Spleen (tissue), 11 donors: Measurements from ENCODE around the gene TMEM125. TPM values are rescaled to one million over a fixed set of nuclear protein-coding genes. Genes with fewer than 3 reads are reported as not detected.

Experiments
- DNase-seq: peaks from one replicate; pipeline ENCODE4 v3.0.0-alpha.2; 2020
- H3K27ac ChIP-seq, 8 donors: fragments of 200-600 bp; sonication (generic) in 7 of 8; 1 replicate in 4 of 8; 2 replicates in 4 of 8; pipeline versions ENCODE4 v1.5.0 to v1.8.0; 2016 to 2021; ENCODE audit warnings: inconsistent platforms in 4 of 8, mild to moderate bottlenecking in 4 of 8, moderate library complexity in 1 of 8
- H3K27me3 ChIP-seq, 7 donors: fragments of 200-600 bp; sonication (generic) in 6 of 7; replicated peaks in 1 of 7; 1 replicate in 4 of 7; 2 replicates in 3 of 7; pipeline versions ENCODE4 v1.5.0 to v1.8.0; 2016 to 2021; ENCODE audit warnings: inconsistent platforms in 3 of 7, mild to moderate bottlenecking in 1 of 7
- H3K36me3 ChIP-seq, 6 donors: fragments of 200-600 bp; sonication (generic) in 5 of 6; 1 replicate in 4 of 6; 2 replicates in 2 of 6; pipeline versions ENCODE4 v1.5.0 to v1.8.0; 2016 to 2021; ENCODE audit warnings: inconsistent platforms in 2 of 6
- H3K4me1 ChIP-seq, 6 donors: fragments of 200-600 bp; sonication (generic) in 5 of 6; 1 replicate in 3 of 6; 2 replicates in 3 of 6; pipeline versions ENCODE4 v1.5.0 to v1.8.0; 2016 to 2021; ENCODE audit warnings: inconsistent platforms in 3 of 6
- H3K4me3 ChIP-seq, 8 donors: fragments of 200-600 bp; sonication (generic) in 7 of 8; 1 replicate in 4 of 8; 2 replicates in 4 of 8; pipeline versions ENCODE4 v1.5.0 to v1.8.0; 2016 to 2021; ENCODE audit warnings: inconsistent platforms in 4 of 8, mild to moderate bottlenecking in 4 of 8, moderate library complexity in 2 of 8
- H3K9me3 ChIP-seq, 8 donors: fragments of 200-600 bp; sonication (generic) in 7 of 8; 1 replicate in 4 of 8; 2 replicates in 4 of 8; pipeline versions ENCODE4 v1.5.0 to v1.8.0; 2016 to 2021; ENCODE audit warnings: inconsistent platforms in 4 of 8
- CTCF ChIP-seq, 11 experiments: fragments of 200-600 bp in 7 of 11; fragments of 450-650 bp in 4 of 11; sonication (generic) in 4 of 11; IDR thresholded peaks in 8 of 11; conservative IDR thresholded peaks in 3 of 11; 1 replicate in 7 of 11; 2 replicates in 4 of 11; pipeline versions ENCODE4 v1.4.0 to v1.8.0; 2016 to 2021; ENCODE audit warnings: antibody characterized with exemption in 11 of 11, inconsistent platforms in 4 of 11, mild to moderate bottlenecking in 1 of 11
- POLR2A ChIP-seq, 3 donors: fragments of 450-650 bp; IDR thresholded peaks; one replicate each; pipeline ENCODE4 v1.5.1; 2017; ENCODE audit warnings: antibody characterized with exemption in 3 of 3, mild to moderate bottlenecking in 1 of 3
- POLR2AphosphoS5 ChIP-seq, 3 donors: sonication (generic); formaldehyde crosslinking; IDR thresholded peaks; one replicate each; pipeline ENCODE4 v1.5.1; 2017; ENCODE audit warnings: antibody characterized with exemption in 3 of 3
- WGBS, 5 donors: extraction: QIAGEN DNeasy Blood & Tissue Kit in 3 of 5; methylation state at CpG; one replicate each; pipeline versions ENCODE4 v1.1.5 to v1.1.7; 2013 to 2018; 5-methylcytosine and 5-hydroxymethylcytosine counted together
- intact Hi-C: fragments of 100-400 bp; cut with DNase I; formaldehyde crosslinking; loops from one replicate; pipeline ENCODE4 v1.15.0; 2023; ENCODE audit warnings: low total_unique reads
- polyA plus RNA-seq, 3 donors: library from polyadenylated mRNA; stranded (reverse); fragments of 200-250 nt; gene quantifications; one replicate each; pipeline ENCODE4 v1.2.1, GENCODE V29; 2013
- total RNA-seq, 7 donors: library from RNA; depleted of rRNA in 3 of 7; stranded (reverse); fragments of >200 nt in 3 of 7; fragmentation: NEBNext Ultra II Directional in 4 of 7; extraction: Animal tissue kit (Norgen Biotek cat#: 25700) in 4 of 7; gene quantifications; one replicate each; pipeline versions ENCODE4 v1.1.0 to v1.2.1, GENCODE V29; 2016 to 2021
- donor health status: healthy with polysubstance abuse.
- donor health status: DM: no; HTN: no; CAD: no; lungs with moderate emphysema.
- donor health status: DM: no; HTN: no; CAD: no.
- donor health status: Bipolar disorder and iron deficiency.
- donor health status: healthy.
- donor health status: DM: no; HTN: no; CAD: no.
- donor health status: DM: yes; HTN: yes; CAD: no.

The TMEM125 gene
- total and polyA plus RNA-seq, 10 donors, result 0.05 to 0.06 TPM; not detected in 8

GRCh38 chr1:43315963-43316737 is 46.4 kb downstream of the TMEM125 start:
- Histone ChIP-seq H3K27me3 (no peaks in the 10 kb centered on the region), H3K4me3 (no peak overlapping the region), H3K36me3 (peaks cover 0 to 68% (median 0%) of the 10 kb centered on the region in 6 donors), H3K9me3 (no peaks in the 10 kb centered on the region), H3K4me1 (peaks cover 0 to 12% (median 0%) of the 10 kb centered on the region in 6 donors), H3K27ac (no peak overlapping the region)
- 72 to 94% (median 89%) methylated on average over 10 of the region's 10 CpGs for WGBS, 5 donors
- intact Hi-C loops, result no loop called here
- TF ChIP-seq POLR2A (IDR thresholded peaks at IDR 0.05) (no peak), CTCF (IDR thresholded peaks at IDR 0.05 in 8 of 11, conservative IDR thresholded peaks at IDR 0.05 in 3 of 11) (no peak), POLR2AphosphoS5 (IDR thresholded peaks at IDR 0.05) (no peak)
- peak; percentile 67 for DNase-seq

DNA sequence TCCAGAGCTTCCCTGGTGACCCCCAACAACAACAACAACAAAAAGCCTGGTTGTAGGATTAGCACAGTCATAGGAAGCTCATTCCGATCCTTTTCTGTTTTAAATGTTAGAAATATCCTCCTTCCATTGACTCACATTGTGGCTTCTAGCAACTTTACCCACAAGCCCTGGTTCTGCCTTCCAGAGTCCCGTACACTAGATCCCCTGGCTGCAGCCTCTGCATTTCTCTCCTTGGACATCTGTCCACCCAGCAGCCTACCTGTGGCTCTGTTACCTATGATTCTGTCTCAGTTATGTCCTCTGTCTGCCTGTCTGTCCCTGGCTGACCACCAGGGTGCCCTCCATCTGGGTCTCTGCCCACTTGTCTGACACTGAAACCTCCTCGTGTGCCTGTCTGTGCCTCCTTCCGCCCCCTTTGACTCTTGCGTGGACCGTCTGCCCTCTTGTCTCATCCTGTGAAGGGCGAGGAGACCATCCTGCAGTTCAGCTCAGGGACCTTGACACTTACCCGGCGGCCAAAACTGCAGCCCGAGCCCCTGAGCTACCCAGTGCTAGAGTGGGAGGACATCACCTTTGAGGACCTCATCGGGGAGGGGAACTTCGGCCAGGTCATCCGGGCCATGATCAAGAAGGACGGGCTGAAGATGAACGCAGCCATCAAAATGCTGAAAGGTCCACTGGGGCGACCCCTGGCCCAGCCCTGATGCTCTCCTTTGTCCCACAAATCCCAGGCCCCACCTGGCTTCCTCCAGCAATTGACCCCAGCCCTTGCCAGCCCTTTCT is 47.1 kb downstream of the TMEM125 start:
- no peak for TF ChIP-seq CTCF (IDR thresholded peaks at IDR 0.05 in 8 of 11, conservative IDR thresholded peaks at IDR 0.05 in 3 of 11)
- WGBS, 5 donors, result 84 to 92% (median 88%) methylated on average over 16 of the region's 16 CpGs
- no peaks in the 10 kb centered on the region for H3K27me3 ChIP-seq
- no peak overlapping the region for H3K27ac ChIP-seq
- H3K4me1 ChIP-seq, result peaks cover 0 to 7% (median 0%) of the 10 kb centered on the region in 6 donors
- H3K4me3 ChIP-seq, result no peak overlapping the region
- no peaks in the 10 kb centered on the region for H3K9me3 ChIP-seq
- H3K36me3 ChIP-seq, result peaks cover 0 to 69% (median 2%) of the 10 kb centered on the region in 6 donors
- no peak for DNase-seq
- intact Hi-C loops, result no loop called here

DNA sequence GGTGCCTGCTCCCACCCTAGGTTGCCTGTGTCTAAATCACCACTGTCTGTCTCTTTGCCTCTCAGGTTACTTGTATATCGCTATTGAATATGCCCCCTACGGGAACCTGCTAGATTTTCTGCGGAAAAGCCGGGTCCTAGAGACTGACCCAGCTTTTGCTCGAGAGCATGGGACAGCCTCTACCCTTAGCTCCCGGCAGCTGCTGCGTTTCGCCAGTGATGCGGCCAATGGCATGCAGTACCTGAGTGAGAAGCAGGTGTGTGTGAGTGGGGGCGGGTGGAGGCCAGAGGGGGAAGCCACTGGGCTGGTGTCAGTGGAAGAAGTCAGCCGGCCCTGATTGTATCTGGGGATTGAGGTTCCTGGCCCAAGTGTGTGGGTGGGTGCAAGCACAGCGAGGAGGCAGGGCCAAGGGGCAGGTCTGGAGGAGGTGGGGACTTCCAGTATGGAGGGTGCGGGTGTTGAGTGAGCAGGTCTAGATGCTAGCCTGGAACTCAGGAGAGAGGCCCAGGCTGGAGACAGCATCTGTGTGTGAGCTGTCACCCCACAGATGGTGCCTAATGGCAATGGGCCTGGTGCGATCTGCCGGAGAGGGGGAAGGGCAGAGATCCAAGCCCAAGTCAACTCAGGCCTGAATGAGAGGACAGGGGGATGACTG is 48.2 kb downstream of the TMEM125 start:
- no peaks in the 10 kb centered on the region for H3K9me3 ChIP-seq
- DNase-seq, result peak; percentile 58
- no peak overlapping the region for H3K27ac ChIP-seq
- H3K4me1 ChIP-seq, result peaks cover 0 to 7% (median 0%) of the 10 kb centered on the region in 6 donors
- WGBS, 5 donors, result 80 to 93% (median 90%) methylated on average over 15 of the region's 15 CpGs
- H3K27me3 ChIP-seq, result no peaks in the 10 kb centered on the region
- intact Hi-C loops, result no loop called here
- TF ChIP-seq CTCF (IDR thresholded peaks at IDR 0.05 in 8 of 11, conservative IDR thresholded peaks at IDR 0.05 in 3 of 11) (no peak), POLR2AphosphoS5 (IDR thresholded peaks at IDR 0.05) (no peak), POLR2A (IDR thresholded peaks at IDR 0.05) (no peak)
- H3K36me3 ChIP-seq, result peaks cover 0 to 68% (median 6%) of the 10 kb centered on the region in 6 donors
- no peak overlapping the region for H3K4me3 ChIP-seq
